Germinal center (tissue), 1 donor: ENCODE results near the gene WHAMM.
A peak's percentile ranks its signal among the peaks of the same experiment; 100 is the strongest.
"Not testable (repeated sequence)": the region's sequence is repeated elsewhere in the genome, so short reads cannot be mapped to it uniquely, and the experiment has no call there.

Source experiments
- DNase-seq: peaks from one replicate; pipeline ENCODE4 v3.0.0; 2012; ENCODE audit warnings: mixed read lengths, low spot score

The WHAMM gene

GRCh38 chr15:82802497-82802896 lies 6.9 kb upstream of the WHAMM start:
- no peak for DNase-seq

- no peak for DNase-seq
These were observed 5.4 kb upstream of the WHAMM start for GRCh38 chr15:82803793-82804574.

GRCh38 chr15:82804575-82804949 lies 4.9 kb upstream of the WHAMM start:
- DNase-seq = no peak

- peak; percentile 63 for DNase-seq
These were observed 3.4 kb upstream of the WHAMM start, which contains the start of gene FSD2 for GRCh38 chr15:82805994-82806406. Gene FSD2 (minus strand): TSS chr15:82806069. CDS start chr15:82787390, 18,679 bp downstream.

- no peak for DNase-seq
These were observed 1.4 kb upstream of the WHAMM start for GRCh38 chr15:82807920-82808633.

- DNase-seq = no peak
These were observed 790 bp upstream of the WHAMM start for GRCh38 chr15:82808634-82809041.

GRCh38 chr15:82810061-82810889 lies 847 bp downstream of the WHAMM start:
- no peak for DNase-seq

GRCh38 chr15:82810890-82811426 lies 1.5 kb downstream of the WHAMM start:
- DNase-seq = no peak

- no peak for DNase-seq
These were observed 3.6 kb downstream of the WHAMM start for GRCh38 chr15:82812994-82813393.

- DNase-seq = no peak
These were observed 10.7 kb downstream of the WHAMM start for GRCh38 chr15:82820128-82820527.

GRCh38 chr15:82821396-82821795 lies 12.0 kb downstream of the WHAMM start:
- DNase-seq = not testable (repeated sequence)

GRCh38 chr15:82821851-82822250 lies 12.4 kb downstream of the WHAMM start:
- not testable (repeated sequence) for DNase-seq

GRCh38 chr15:82823049-82823448 lies 13.6 kb downstream of the WHAMM start:
- DNase-seq = no peak

GRCh38 chr15:82828075-82828474 lies 18.6 kb downstream of the WHAMM start:
- DNase-seq = no peak

GRCh38 chr15:82829234-82829633 lies 19.8 kb downstream of the WHAMM start:
- no peak for DNase-seq

- DNase-seq = no peak
These were observed 21.2 kb downstream of the WHAMM start for GRCh38 chr15:82830427-82831173.

GRCh38 chr15:82831894-82832600 lies 22.6 kb downstream of the WHAMM start:
- DNase-seq = no peak

- no peak for DNase-seq
These were observed 23.4 kb downstream of the WHAMM start for GRCh38 chr15:82832601-82833361.

GRCh38 chr15:82833362-82833682 lies 23.9 kb downstream of the WHAMM start:
- DNase-seq = no peak

GRCh38 chr15:82835391-82835917 lies 26.0 kb downstream of the WHAMM start:
- no peak for DNase-seq
